ENCODE results near the gene CDH4.

GRCh38 chr20:61728786-61729770 lies 477.0 kb downstream of the CDH4 start:
- TF ChIP-seq POLR2A (IDR thresholded peaks at IDR 0.05) (no peak), CTCF (IDR thresholded peaks at IDR 0.05) (no peak)
